T47D (cell line): ENCODE results near the gene MRGPRD.

Experiments used
- DNase-seq, 2 experiments: peaks; one replicate each; pipeline versions ENCODE4 v3.0.0 to v3.0.0-alpha.2; 2011 to 2012; ENCODE audit warnings: low read depth in 1 of 2, low spot score in 1 of 2
- JUND ChIP-seq: IDR thresholded peaks from 2 replicates; pipeline ENCODE4 v1.6.1; 2012; ENCODE audit warnings: low read depth
- in situ Hi-C: cut with HindIII; loops from 2 replicates; pipeline ENCODE4 v1.10.0; 2016; ENCODE audit warnings: low sequenced_read_pairs, low pct_unique_long_range_greater_than_20kb

MRGPRD gene

GRCh38 chr11:68956547-68957254, 24.1 kb downstream of the MRGPRD start:
- no peak for DNase-seq
- in situ Hi-C loops: no loop called here
- no peak for TF ChIP-seq JUND

DNA sequence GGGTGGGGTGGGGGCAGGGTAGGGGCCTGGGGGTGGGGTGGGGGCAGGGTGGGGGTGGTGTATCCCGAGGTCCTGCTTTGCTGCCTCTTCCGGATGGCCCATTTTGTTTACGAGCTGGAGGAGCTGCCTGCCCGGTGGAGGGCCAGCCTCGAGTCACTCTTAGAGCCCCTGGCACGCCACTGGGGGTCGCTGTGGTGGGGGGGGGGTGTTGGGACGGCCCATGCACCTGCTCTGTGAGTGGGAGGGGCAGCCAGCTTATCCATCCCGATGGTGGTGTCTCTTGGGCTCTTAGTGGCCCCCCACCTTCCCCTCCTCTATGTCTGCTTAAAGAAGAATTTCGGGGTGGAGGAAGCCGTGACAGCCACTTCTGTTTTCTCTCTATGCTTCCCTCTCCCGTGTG, 24.6 kb downstream of the MRGPRD start:
- DNase-seq: no peak
- TF ChIP-seq JUND: no peak

GRCh38 chr11:68955607-68955958, 25.2 kb downstream of the MRGPRD start:
- DNase-seq: no peak
- TF ChIP-seq JUND: no peak
- in situ Hi-C loops: no loop called here

More for the DNA sequence above, 24.6 kb downstream of the MRGPRD start:
- in situ Hi-C loops: no loop called here

DNA sequence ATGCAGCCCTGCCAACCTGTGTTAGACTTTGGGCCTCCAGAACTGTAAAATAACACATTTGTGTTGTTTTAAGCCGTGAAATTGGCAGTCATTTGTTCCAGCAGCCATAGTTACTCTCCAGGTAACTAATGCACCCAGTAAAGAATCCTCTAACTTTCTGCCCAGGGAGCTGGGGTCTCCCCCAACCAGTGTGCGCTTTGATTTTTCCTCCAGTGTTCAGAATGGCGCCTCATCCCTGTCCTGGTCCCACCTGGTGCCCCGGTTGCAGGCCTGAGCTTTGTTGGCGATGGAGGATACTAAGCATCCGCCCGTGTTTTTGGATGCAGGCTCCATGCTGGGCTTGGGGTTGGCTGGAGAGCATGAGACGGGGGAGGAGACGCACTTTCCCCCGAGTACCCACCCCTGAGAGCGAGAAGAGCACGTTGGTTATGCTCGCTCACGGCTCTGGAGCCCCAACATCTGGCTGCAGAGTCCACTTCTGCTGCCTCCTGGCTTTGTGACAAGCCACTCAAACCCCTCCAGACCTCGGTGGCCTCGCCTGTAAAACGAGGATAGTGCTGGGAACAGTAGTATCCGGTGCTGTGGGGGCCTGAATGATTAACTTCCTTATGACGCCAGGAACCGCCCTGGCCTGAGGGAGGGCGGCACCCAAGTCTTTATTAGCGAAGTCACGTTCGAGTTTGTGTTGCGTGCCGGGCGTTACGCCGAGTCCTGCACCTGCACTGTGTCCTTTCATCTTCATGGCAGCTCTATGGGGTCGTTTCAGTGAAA, 25.8 kb downstream of the MRGPRD start:
- in situ Hi-C loops: no loop called here
- DNase-seq: no peak
- no peak for TF ChIP-seq JUND

GRCh38 chr11:68950762-68951161, 30.0 kb downstream of the MRGPRD start:
- DNase-seq: no peak
- no peak for TF ChIP-seq JUND
- in situ Hi-C loops: no loop called here

- no peak for TF ChIP-seq JUND
- in situ Hi-C loops: no loop called here
- peak; percentile 49 to 78 for DNase-seq
Measured at GRCh38 chr11:68950270-68950669, 30.5 kb downstream of the MRGPRD start.

- DNase-seq: no peak
- TF ChIP-seq JUND: no peak
- in situ Hi-C loops: no loop called here
Measured at GRCh38 chr11:68948935-68949334, 31.9 kb downstream of the MRGPRD start.

GRCh38 chr11:68948496-68948895, 32.3 kb downstream of the MRGPRD start:
- no peak for DNase-seq
- in situ Hi-C loops: no loop called here
- TF ChIP-seq JUND: no peak

DNA sequence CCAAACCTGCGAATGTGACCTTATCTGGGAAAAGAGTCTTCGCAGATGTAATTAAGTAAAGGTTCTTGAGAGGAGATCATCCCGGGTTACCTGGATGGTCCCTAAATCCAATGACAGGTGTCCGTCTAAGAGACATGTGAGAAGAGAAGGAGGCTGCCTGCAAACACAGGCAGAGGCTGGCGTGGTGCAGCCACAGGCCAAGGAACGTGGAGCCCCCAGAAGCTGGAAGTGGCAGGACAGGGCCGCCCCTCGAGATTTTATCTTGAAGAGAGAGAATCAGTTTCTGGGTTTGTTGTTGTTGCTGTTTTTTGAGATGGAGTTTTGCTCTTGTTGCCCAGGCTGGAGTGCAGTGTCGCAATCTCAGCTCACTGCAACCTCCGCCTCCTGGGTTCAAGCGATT, 33.6 kb downstream of the MRGPRD start:
- TF ChIP-seq JUND: no peak
- DNase-seq: no peak
- in situ Hi-C loops: no loop called here

- DNase-seq: no peak
- in situ Hi-C loops: no loop called here
- TF ChIP-seq JUND: no peak
Measured at GRCh38 chr11:68946416-68947090, 34.2 kb downstream of the MRGPRD start.

- in situ Hi-C loops: no loop called here
- no peak for TF ChIP-seq JUND
Measured at GRCh38 chr11:68942751-68943271, 38.0 kb downstream of the MRGPRD start.

DNA sequence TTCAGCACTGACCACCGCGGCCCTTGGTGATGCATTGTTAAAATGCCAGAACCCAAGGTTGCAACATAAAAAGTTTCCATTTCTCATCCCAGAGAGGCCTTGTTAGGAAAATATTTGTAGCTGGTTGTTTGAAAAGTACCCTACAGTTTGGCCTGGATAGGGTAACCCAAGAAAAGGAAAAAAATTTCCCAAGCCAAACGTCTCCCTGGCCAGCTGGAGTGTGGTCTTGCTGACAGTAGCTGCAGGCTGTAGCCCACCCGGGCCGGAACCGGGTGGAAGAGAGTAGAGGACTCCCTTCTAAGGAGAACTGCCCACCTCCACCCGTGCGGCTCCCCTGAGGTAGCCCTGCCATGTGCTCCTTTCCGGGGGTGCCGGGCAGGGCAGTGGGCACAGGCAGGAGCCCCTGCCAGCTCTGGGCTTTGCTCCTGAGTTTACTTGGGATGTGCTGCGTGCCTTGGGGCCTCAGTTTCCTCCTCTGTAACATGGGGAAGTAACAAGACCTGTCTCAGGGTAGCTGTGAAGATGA, 38.6 kb downstream of the MRGPRD start:
- DNase-seq: no peak
- in situ Hi-C loops: no loop called here
- TF ChIP-seq JUND: no peak

More at GRCh38 chr11:68942751-68943271, 38.0 kb downstream of the MRGPRD start:
- no peak for DNase-seq
